Activated naive CD4-positive, alpha-beta T cell treated with anti-CD3 and anti-CD28 coated beads, Interleukin-2, amount 10 ng/mL, durations not matched to agents 5 hours and 36 hours (primary cell): ENCODE measurements around the gene RLN1. TPM values are rescaled to one million over a fixed set of nuclear protein-coding genes. Genes with fewer than 3 reads are reported as not detected.

ENCODE experiments used
- total RNA-seq, 2 experiments: library from RNA; stranded (reverse); gene quantifications; one replicate each; pipeline ENCODE4 v1.2.3, GENCODE V29; 2021

Gene RLN1, protein sequence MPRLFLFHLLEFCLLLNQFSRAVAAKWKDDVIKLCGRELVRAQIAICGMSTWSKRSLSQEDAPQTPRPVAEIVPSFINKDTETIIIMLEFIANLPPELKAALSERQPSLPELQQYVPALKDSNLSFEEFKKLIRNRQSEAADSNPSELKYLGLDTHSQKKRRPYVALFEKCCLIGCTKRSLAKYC
- total RNA-seq, result 1 to 10 TPM; 2.3 to 2.8 TPM

DNA sequence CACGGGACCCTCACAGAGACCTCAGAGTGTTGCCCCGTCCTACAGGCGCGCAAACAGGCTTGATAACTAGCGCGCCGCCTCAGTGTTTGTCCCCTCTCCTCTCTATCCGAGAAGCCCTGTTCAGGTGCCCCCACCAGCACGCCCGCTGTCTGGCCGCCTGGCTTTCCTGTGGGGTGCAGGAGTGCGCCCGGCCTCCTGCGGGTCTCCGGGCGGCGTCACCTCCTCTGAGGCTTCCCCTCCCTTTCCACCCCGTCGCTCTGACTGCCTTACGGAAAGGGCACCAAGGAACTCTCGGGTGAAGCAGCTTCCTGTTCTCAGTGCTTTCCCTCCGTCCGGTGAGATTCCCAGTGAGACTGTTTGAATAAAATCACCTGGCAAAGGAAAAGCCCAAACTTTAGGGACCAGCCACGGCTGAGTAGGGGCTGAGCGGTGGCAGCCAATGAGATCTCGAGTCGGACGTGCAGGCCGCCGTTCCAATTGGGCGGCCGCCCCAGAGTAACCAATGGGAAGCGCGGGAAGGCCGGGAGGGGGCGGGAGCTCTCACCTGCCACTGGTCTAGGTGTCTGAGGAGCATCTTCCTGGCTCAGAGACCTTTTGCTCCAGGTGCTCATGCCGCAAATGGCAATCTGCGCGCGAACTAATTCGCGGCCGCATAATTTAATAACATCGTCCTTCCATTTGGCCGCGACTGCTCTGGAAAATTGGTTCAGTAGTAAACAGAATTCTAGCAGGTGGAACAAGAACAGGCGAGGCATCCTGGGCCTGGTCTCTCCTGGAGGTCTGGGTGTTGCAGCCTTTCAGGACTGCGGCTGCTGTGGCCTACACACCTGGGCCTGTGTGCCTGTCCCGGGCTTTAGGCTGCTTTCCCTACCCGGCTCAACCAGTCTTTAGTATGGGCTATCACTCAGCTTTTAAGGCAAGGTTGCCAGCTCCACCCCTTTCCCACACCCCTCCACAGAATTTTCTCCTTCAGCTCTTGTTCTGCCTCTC lies at the start of gene RLN1:
Gene RLN1, minus strand, starts transcription at position 885 of the 990 bp plus-strand sequence. Its CDS starts 130 bp downstream, at position 755.

DNA sequence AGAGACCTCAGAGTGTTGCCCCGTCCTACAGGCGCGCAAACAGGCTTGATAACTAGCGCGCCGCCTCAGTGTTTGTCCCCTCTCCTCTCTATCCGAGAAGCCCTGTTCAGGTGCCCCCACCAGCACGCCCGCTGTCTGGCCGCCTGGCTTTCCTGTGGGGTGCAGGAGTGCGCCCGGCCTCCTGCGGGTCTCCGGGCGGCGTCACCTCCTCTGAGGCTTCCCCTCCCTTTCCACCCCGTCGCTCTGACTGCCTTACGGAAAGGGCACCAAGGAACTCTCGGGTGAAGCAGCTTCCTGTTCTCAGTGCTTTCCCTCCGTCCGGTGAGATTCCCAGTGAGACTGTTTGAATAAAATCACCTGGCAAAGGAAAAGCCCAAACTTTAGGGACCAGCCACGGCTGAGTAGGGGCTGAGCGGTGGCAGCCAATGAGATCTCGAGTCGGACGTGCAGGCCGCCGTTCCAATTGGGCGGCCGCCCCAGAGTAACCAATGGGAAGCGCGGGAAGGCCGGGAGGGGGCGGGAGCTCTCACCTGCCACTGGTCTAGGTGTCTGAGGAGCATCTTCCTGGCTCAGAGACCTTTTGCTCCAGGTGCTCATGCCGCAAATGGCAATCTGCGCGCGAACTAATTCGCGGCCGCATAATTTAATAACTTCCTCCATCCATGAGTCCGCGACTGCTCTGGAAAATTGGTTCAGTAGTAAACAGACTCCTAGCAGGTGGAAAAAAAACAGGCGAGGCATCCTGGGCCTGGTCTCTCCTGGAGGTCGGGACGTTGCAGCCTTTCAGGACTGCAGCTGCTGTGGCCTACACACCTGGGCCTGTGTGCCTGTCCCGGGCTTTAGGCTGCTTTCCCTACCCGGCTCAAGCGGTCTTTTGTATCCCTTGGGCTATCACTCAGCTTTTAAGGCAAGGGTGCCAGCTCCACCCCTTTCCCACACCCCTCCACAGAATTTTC lies 35.6 kb downstream of the RLN1 start, which contains the start of gene RLN2:
Gene RLN2, minus strand, starts transcription at position 877 of the 956 bp plus-strand sequence. Its CDS starts 136 bp downstream, at position 741.

Other genes starting within 250 kb of the RLN1 start
- gene INSL6, start 154.2 kb downstream of the RLN1 start, total RNA-seq, result not detected
- not detected for gene INSL4, start 108.5 kb downstream of the RLN1 start, total RNA-seq
- 1 to 10 TPM; 2.4 to 2.6 TPM for gene RLN2, start 35.2 kb downstream of the RLN1 start, total RNA-seq
- 10 to 100 TPM; 27.8 to 28.1 TPM for gene PLGRKT, start 98.0 kb upstream of the RLN1 start, total RNA-seq
- gene CD274, start 110.7 kb upstream of the RLN1 start, total RNA-seq, result 10 to 100 TPM in 1 of 2 experiments, 1 to 10 TPM in 1; 9.5 to 10.7 TPM
- 1 to 10 TPM; 1.0 to 1.2 TPM for gene PDCD1LG2, start 170.7 kb upstream of the RLN1 start, total RNA-seq